CMK (cell line): ENCODE measurements around the gene NPR3.

Experiments
- DNase-seq: peaks from one replicate; pipeline ENCODE4 v3.0.0-alpha.2; 2010; ENCODE audit warnings: low read depth

Gene NPR3, protein sequence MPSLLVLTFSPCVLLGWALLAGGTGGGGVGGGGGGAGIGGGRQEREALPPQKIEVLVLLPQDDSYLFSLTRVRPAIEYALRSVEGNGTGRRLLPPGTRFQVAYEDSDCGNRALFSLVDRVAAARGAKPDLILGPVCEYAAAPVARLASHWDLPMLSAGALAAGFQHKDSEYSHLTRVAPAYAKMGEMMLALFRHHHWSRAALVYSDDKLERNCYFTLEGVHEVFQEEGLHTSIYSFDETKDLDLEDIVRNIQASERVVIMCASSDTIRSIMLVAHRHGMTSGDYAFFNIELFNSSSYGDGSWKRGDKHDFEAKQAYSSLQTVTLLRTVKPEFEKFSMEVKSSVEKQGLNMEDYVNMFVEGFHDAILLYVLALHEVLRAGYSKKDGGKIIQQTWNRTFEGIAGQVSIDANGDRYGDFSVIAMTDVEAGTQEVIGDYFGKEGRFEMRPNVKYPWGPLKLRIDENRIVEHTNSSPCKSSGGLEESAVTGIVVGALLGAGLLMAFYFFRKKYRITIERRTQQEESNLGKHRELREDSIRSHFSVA

DNA sequence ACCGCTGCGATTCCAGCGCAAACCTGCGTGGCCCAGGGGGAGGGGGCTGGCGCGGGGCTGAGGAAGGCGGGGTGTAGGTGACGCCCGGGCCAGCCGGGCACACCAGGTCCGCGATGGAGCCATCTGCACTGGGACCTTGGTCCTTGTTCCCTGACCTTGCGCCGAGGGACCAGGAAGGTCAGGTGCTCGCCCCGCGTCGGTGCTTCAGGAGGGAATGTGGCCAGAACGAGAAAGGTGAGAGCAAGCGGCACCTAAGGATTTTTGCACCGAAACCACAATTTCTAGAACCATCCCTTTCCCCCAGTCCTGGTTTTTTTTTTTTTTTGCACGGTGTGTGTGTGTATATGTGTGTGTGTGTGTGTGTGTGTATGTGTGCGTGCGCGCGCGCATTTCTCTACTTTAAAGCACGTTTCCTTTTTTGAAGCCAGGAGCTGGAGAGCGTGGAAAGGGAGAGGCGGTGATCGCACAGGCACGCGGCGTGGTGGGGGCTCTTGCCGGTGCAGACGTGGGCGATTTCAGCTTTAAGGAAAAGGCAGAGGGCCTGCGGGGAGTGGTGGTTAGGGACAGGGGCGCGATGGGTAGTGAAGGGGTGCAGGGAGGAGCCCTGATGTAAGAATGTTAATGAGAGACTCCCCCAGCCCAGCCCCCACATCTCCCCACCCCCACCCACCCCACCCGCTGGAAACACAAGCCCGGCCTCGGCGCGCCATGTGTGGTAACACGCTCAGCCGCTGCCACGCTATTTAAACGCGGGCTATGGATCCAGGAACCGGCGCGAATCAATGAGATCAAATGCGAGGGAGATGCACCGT, at the start of gene NPR3:
Gene NPR3, plus strand, starts transcription at position 772 of the 812 bp plus-strand sequence. CDS start 456 bp downstream, outside the sequence.
- DNase-seq, result no peak

GRCh38 chr5:32664523-32664922, 46.6 kb upstream of the NPR3 start:
- no peak for DNase-seq

- no peak for DNase-seq
These were observed 42.6 kb upstream of the NPR3 start for GRCh38 chr5:32668552-32668951.

- no peak for DNase-seq
These were observed 37.8 kb upstream of the NPR3 start for GRCh38 chr5:32673272-32673671.

GRCh38 chr5:32677023-32677422, 34.1 kb upstream of the NPR3 start:
- DNase-seq, result no peak

DNA sequence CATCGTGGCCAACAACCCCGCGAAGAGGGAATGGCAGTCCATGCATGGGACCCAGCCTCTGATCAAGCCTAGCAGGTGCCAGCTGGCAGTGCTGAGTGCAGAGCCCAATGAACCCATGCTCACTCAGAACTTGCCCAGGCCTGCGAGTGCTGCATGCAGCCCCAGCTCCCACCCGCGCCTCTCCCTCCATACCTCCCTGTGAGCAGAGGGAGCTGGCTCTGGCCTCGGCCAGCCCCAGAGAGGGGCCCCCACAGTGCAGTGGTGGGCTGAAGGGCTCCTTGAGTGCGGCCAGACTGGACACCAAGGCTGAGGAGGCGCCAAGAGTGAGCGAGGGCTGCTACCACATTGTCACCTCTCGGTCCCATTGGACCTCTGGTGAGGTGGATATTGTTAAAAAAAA, 32.6 kb upstream of the NPR3 start:
- DNase-seq, result no peak

- DNase-seq, result no peak
These were observed 31.9 kb upstream of the NPR3 start for GRCh38 chr5:32679218-32679617.

GRCh38 chr5:32680183-32680582, 30.9 kb upstream of the NPR3 start:
- DNase-seq, result no peak

DNA sequence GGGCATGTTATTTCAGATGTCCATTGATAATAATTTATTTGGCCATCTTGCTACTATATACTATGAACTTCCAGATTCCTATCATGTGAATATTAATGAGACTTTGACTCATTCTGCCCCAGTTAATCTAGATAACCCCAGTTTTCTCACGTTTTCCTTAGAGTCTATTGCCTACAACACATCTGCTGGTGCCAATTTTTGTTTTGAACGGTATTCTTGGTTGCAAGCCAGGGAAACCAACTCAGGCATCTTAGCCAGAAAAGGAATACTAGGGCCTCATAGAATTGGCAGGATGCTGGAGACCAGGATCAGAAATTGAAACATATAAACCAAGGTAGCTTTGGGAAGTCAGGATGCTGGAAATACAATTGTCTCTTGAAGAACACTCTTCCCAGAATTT, 28.0 kb upstream of the NPR3 start:
- DNase-seq, result no peak

DNA sequence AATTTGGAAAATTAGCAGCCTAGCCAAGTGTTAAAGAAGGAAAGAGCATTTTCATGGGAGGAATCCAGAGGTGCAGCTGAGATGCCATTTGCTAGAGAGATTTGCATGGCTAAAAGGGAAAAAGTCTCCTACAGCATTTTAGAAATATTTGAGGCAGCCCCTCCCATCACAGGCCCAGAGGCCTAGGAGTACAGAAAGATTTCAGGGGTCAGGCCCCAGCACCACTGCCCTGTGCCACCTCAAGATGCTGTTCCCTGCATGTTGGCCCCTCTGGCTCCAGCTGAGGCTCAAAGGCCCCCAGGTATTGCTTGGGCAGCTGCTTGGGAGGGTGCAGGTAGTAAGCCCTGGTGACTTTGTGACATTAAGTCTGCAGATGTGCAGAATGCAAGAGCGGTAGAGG, 26.9 kb upstream of the NPR3 start:
- DNase-seq, result no peak

- DNase-seq, result peak; percentile 57
These were observed 24.2 kb upstream of the NPR3 start for GRCh38 chr5:32686799-32687498.

GRCh38 chr5:32687499-32687831, 23.7 kb upstream of the NPR3 start:
- DNase-seq, result no peak

DNA sequence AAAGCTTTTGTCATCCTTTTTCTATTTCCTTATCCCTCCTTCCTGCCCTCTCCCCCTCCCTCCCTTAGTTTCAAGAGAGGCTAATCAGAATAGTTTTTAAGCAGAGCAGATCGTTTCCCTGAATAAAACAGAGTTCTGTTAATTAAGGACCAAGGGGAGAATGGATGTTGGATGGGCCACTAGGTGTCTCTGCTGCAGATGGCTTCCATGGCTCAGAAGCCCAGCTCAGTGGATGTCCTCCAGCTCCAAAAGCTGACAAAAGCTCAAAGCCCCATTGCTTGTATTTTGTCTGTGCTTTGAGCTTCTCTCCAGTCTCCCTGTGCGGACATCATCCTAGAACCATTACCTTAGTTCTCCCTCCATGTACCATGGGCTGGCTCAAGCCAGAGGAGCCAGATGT, 21.0 kb upstream of the NPR3 start:
- no peak for DNase-seq

- DNase-seq, result no peak
These were observed 20.5 kb upstream of the NPR3 start for GRCh38 chr5:32690666-32691065.

DNA sequence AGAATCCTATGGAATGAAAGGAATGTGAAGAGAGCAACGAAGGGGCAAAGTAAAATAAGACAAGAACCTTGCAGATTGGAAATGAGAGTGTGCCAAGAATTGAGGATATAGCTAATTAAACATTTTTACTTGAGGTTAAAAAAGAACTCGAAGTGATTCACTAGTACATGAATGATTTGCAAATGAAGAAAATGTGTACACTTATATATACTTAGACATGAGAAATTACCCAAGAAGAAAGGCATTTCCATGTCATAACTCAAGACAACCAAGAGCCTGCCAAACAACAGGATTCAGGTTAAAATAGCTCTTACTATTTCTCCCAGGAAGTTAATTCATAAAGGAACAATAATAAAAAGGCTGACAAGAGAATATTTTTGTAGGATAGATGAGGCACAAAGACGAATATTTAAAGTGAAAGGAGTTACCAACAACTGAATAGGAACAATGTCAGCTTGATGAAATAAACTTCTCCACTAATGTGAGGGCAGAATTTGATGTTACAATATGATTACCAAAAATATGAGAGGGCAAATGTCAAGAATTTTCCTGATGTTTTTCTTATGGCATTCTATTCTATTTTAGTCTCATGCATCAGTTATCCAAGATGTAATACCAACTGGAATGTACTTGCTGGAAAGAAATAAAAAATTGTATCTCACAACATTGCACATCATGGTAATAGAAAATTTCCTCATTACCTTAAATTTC, 18.9 kb upstream of the NPR3 start:
- DNase-seq, result no peak

DNA sequence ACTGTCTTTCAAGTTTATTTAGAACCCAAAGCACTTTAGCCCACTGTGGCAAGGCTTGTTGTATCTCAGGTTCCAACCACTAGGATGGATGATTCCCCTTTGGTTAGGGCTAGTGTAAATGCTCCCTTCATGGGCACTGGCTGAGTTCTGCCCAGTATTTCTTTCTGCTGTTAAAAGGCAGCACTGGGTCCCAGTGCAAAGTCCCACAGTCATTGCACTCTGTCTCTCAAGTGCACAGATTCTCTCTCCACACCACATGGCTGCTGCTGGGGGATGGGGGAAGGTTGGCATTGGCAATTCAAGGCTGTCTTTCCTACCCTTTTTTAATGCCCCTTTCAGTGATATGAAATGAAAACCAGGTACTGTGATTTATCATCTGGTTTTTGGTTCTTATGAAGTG, 7.2 kb upstream of the NPR3 start:
- DNase-seq, result no peak

GRCh38 chr5:32707418-32707997, 3.6 kb upstream of the NPR3 start:
- no peak for DNase-seq

DNA sequence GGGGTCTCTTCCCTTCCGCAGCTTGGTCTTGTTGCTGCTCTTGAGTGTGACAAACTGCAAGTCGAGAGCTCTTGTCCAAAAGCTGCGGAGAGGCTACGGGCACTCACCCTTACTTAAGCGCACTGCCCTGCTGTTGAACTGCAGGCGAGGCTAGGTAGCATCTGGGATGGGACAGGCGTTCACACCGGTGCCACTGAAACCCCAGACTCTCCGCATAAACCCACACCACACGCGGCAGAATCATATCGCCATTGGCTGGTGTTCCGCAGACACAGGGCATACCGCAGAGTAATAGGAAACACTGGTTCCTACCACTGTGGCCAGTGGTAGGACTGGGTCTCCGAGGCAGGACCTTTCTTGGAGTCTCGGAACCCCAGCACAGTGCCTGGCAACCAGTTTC, 2.2 kb upstream of the NPR3 start:
- DNase-seq, result no peak

DNA sequence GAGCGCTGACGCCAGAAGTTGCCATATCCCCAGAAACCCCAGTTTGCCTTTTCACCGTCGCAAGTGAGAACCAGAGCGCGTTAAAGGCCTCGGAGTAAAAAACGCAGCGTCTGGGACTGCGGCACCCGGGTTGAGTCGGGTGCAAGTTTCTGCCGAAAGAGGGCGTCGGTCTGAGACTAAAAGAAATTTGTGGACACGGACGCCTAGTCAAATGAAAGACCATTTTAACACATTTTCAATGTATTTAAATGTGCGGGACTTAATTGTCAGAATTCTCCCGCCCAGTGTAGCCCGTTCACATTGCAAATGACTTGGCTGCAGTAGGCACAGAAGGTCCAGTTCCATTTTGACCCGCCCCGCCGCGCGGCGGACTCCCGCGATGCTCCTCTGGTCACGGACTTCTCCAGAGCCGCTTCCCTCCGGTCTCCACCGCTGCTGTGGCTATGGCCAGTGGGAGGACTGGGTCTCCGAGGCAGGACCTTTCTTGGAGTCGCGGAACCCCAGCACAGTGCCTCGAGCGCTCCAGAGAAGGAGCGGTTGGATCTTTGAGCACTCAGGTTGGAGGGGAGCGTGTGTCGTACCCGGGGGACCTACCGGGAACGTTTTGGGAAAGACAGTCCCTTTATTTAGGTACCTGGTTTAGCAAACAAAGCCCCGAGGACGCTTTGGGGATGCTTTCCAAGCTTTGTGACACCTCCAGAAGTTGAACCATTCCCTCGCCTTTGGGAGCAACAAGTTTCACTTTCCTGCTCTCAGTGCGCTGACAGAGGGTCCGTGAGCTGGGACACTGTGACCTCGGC, 1.2 kb upstream of the NPR3 start:
- no peak for DNase-seq

DNA sequence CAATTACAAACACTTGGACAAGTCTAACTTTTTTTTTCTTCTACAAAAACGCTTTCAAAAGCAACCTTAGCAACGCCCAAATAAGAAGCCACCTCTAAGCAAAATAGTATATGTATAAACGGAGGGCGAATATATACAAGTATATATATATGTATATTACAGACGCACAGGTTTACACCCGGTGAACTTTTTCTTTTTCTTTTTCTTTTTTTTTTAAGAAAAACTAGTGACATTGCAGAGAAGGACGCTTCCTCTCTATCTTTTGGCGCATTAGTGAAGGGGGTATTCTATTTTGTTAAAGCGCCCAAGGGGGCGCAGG, 200 bp downstream of the NPR3 start:
- DNase-seq, result no peak
